Left ventricle myocardium inferior (tissue), 1 donor: Measurements from ENCODE around the gene MYG1. TPM values are rescaled to one million over a fixed set of nuclear protein-coding genes. Genes with fewer than 3 reads are reported as not detected.

ENCODE experiments used
- DNase-seq: peaks from one replicate; pipeline ENCODE4 v3.0.0-alpha.2; 2020
- H3K27ac ChIP-seq: fragments of 200-600 bp; replicated peaks from 2 replicates; pipeline ENCODE4 v1.8.0; 2021
- H3K27me3 ChIP-seq: fragments of 200-600 bp; 2 replicates; pipeline ENCODE4 v1.8.0; 2021; ENCODE audit warnings: low read depth
- H3K36me3 ChIP-seq: fragments of 200-600 bp; 2 replicates; pipeline ENCODE4 v1.8.0; 2021
- H3K4me1 ChIP-seq: fragments of 200-600 bp; 2 replicates; pipeline ENCODE4 v1.8.0; 2021
- H3K4me3 ChIP-seq: fragments of 200-600 bp; 2 replicates; pipeline ENCODE4 v1.8.0; 2021; ENCODE audit warnings: mild to moderate bottlenecking, moderate library complexity
- H3K9me3 ChIP-seq: fragments of 200-600 bp; replicated peaks from 2 replicates; pipeline ENCODE4 v1.8.0; 2021
- CTCF ChIP-seq: fragments of 200-600 bp; IDR thresholded peaks from 2 replicates; pipeline ENCODE4 v1.8.0; 2021; ENCODE audit warnings: antibody characterized with exemption, mild to moderate bottlenecking, borderline replicate concordance
- intact Hi-C: fragments of 100-400 bp; cut with micrococcal nuclease; formaldehyde crosslinking; loops from one replicate; pipeline ENCODE4 v1.11.0; 2022
- total RNA-seq: library from RNA; stranded (reverse); fragmentation: NEBNext Ultra II Directional; extraction: Animal tissue kit (Norgen Biotek cat#: 25700); gene quantifications from one replicate; pipeline ENCODE4 v1.2.1, GENCODE V29; 2021
- donor health status: DM: no; HTN: yes; CAD: no; lungs with severe emphysema.

Gene MYG1
- total RNA-seq, 1 donor from 2014 or later: 34.8 TPM

DNA sequence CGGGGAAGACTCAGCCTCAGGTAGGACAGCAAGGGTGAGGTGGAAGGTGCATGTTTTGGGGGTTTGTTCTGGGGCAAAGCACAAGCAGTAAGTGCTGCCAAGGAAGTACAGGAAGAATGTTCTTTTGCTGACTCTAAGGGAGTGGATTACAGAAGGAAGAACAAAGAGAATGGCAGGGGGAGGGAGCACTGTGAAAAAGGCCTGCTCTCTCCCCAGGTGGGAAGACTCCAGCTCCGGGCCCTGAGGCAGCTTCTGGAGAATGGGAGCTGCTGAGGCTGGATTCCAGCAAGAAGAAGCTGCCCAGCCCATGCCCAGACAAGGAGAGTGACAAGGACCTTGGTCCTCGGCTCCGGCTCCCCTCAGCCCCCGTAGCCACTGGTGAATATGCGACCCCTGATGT, 11.2 kb upstream of the MYG1 start:
- Histone ChIP-seq H3K4me1 (peaks cover 4% of the 10 kb centered on the region), H3K27me3 (no peaks in the 10 kb centered on the region), H3K9me3 (no peaks in the 10 kb centered on the region), H3K36me3 (no peaks in the 10 kb centered on the region), H3K4me3 (no peak overlapping the region), H3K27ac (no peak overlapping the region)
- no peak for TF ChIP-seq CTCF
- no peak for DNase-seq
- intact Hi-C loops: loop anchor here (5.0 kb wide), 1 partner anchor 76 kb away; no protein-coding TSS in a partner anchor

DNA sequence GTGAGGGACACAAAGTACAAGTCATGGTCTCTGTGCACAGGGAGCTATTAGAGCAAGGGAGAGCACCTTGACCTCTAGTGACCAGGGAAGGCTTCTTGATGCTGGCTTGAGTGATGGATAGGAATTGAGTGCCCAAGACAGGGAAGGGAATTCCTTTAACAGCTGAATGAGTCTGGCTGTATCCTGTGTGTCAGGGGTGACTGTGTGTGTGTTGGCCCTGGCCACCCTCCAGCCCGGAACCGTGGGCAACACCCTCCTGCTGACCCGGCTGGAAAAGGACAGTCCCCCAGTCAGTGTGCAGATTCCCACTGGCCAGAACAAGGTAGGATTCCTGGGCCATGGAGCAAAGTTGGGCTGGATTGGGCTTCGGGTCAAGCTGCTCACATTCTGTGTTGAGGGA, 9.6 kb upstream of the MYG1 start:
- no peaks in the 10 kb centered on the region for H3K27me3 ChIP-seq
- H3K4me1 ChIP-seq: peaks cover 8% of the 10 kb centered on the region
- no peak overlapping the region for H3K4me3 ChIP-seq
- H3K36me3 ChIP-seq: no peaks in the 10 kb centered on the region
- no peak for DNase-seq
- H3K9me3 ChIP-seq: no peaks in the 10 kb centered on the region
- H3K27ac ChIP-seq: no peak overlapping the region
- no peak for TF ChIP-seq CTCF
- intact Hi-C loops: loop anchor here (5.0 kb wide), 1 partner anchor 78 kb away; no protein-coding TSS in a partner anchor

- no peaks in the 10 kb centered on the region for H3K36me3 ChIP-seq
- H3K9me3 ChIP-seq: no peaks in the 10 kb centered on the region
- no peak for DNase-seq
- intact Hi-C loops: no loop called here
- H3K27ac ChIP-seq: no peak overlapping the region
- H3K4me1 ChIP-seq: peaks cover 13% of the 10 kb centered on the region
- H3K27me3 ChIP-seq: no peaks in the 10 kb centered on the region
- no peak for TF ChIP-seq CTCF
- H3K4me3 ChIP-seq: no peak overlapping the region
These were observed 8.8 kb upstream of the MYG1 start for GRCh38 chr12:53290661-53291060.

DNA sequence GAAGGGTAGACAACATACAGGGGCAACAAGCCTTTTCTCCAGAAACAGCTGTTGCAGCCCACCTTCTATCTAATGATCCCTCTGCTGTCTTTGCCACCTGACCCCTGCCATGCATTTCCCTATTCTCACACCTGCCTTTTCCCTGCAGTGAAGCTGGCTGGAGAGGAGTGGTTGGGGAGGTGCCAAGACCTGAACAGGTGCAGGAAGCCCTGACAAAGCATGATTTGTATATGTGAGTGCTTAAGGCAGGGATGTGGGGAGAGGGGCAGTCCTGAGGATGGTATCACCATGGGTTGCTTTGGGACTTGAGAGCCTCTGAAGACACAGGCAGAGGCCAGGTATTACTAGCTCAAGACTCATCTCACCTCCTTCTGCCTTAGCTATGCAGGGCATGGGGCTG, 7.1 kb upstream of the MYG1 start:
- Histone ChIP-seq H3K36me3 (peaks cover under 1% of the 10 kb centered on the region), H3K4me3 (no peak overlapping the region), H3K4me1 (peaks cover 27% of the 10 kb centered on the region), H3K9me3 (no peaks in the 10 kb centered on the region), H3K27me3 (no peaks in the 10 kb centered on the region), H3K27ac (no peak overlapping the region)
- TF ChIP-seq CTCF: no peak
- intact Hi-C loops: no loop called here
- no peak for DNase-seq

DNA sequence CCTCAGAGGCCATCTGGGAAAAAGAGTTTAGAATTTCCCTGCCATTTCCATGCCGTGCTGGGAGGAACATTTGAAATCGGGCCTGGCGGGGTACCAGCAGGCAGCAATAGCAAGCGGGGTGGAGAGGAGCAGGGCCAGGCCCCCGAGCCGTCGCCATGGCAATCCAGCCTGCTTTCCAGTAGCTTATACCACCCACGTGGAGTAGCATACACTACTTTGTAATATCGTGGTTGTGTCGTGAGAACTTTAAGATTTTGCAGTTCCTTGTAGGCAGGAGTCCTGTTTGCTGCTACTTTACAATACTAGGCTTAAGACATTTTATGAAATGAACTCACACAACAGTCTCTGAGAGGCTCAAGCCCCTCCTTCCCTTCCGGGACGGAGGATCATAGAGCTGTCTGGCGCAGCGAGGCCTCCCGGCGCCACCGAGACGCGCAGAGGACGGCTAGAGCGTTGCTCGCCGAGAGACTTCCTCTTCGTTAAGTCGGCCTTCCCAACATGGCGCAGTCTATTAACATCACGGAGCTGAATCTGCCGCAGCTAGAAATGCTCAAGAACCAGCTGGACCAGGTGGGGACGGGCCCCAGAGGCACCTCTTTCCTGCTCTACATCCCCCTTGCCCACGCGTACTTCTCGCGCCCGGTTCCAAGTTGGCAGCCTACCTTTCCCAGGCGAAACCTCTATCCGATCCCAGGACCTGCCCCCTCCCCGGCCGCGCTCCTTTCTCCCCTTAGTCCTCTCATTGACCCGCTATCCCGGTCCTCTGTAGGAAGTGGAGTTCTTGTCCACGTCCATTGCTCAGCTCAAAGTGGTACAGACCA, 4.2 kb upstream of the MYG1 start, which contains the start of gene PFDN5:
Gene PFDN5, plus strand, starts transcription at position 473 of the 821 bp plus-strand sequence. Its CDS starts 26 bp downstream, at position 499.
- intact Hi-C loops: no loop called here
- TF ChIP-seq CTCF: peak; percentile 48
- peaks cover 14% of the 10 kb centered on the region for H3K36me3 ChIP-seq
- peak; percentile 88 for DNase-seq
- H3K4me1 ChIP-seq: peaks cover 53% of the 10 kb centered on the region
- H3K27me3 ChIP-seq: no peaks in the 10 kb centered on the region
- H3K4me3 ChIP-seq: peak within 1 kb of the TSS; percentile 83
- no peaks in the 10 kb centered on the region for H3K9me3 ChIP-seq
- H3K27ac ChIP-seq: peak within 1 kb of the TSS; percentile 92
